Activated CD8-positive, alpha-beta memory T cell treated with anti-CD3 and anti-CD28 coated beads, Interleukin-2, amount 50 U/mL, for 1 hour (primary cell): ENCODE results near the gene GPER1.
"Not testable (repeated sequence)": the region's sequence is repeated elsewhere in the genome, so short reads cannot be mapped to it uniquely, and the experiment has no call there.

Experiments
- DNase-seq: peaks from one replicate; pipeline ENCODE4 v3.0.0-alpha.2; 2020; ENCODE audit errors: extremely low read depth

GPER1 gene

DNA sequence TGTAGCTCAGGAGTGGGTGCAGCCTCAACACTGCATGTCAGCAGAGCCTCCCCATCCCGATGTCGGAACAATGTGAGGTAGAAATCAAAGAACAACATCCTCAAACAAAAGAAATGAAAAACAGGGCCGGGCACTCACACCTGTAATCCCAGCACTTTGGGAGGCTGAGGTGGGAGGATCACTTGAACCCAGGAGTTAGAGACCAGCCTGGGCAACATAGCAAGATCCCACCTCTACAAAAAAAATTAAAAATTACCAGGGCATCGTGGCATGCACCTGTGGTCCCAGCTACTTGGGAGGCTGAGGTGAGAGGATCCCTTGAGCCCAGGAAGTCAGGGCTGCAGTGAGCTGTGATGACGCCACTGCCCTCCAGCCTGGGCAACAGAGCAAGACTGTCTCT is 55.1 kb downstream of the GPER1 start:
- DNase-seq: not testable (repeated sequence)
